Measurements from ENCODE around the gene TSKS. TPM values are rescaled to one million over a fixed set of nuclear protein-coding genes. Genes with fewer than 3 reads are reported as not detected.

The TSKS gene
- polyA plus RNA-seq, 3 donors, result 0.37 to 0.81 (median 0.51) TPM

DNA sequence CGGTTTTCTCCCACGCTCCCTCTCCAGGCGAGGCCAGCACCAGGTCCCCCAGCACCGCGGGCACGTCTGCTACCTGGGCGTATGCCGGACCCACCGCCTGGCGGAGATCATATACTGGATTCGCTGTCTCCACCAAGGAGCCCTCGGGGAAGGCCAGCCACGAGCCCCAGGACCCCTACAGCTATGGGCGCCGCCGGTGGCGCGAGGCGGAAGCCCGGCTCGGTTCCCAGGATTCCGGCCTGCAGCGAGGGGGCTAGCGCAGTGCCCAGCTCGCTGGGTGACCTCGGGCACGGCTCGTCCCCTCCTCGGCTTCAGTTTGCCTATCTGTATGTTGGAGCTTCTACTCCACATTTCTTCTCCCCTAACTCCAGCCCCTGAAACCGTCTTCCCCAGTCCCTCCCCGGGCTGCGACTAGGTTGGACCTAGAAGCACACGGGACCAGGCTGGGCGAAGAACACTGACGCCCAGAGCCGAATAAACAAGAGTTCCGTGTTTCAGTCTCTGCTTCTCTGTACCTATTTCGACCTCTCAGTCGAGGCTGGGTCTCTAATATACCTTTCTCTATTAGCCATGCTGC lies 72.9 kb downstream of the TSKS start:
- no peak overlapping the region for H3K27ac ChIP-seq (ENCODE audit: low read depth in 1 of 2, low read length in 2 of 2)
- Mint-ChIP-seq H3K27ac (peak overlapping the region in 2 of 7 donors; percentile 22 to 51), H3K9me3 (peaks cover 0 to 19% (median 8%) of the 10 kb centered on the region in 7 donors), H3K27me3 (ENCODE audit: low read depth in 3 of 3) (peaks cover 52 to 53% (median 53%) of the 10 kb centered on the region in 3 donors), H3K4me3 (peak overlapping the region; percentile 72 to 93), H3K36me3 (peaks cover 41% of the 10 kb centered on the region in 2 donors), H3K4me1 (peaks cover 37% of the 10 kb centered on the region)
- peaks cover 5% of the 10 kb centered on the region for H4K20me1 ChIP-seq (ENCODE audit: insufficient read depth, low read length)
- peak overlapping the region; percentile 65 for H2AFZ ChIP-seq (ENCODE audit: insufficient read depth, low read depth, low read length, poor library complexity, severe bottlenecking)
- H3K4me2 ChIP-seq (replicated peaks; ENCODE audit: extremely low read depth, low read length, poor library complexity, severe bottlenecking), result peak overlapping the region; percentile 67
- WGBS (ENCODE audit: insufficient coverage), result 12% methylated on average over 39 of the region's 39 CpGs
- H3K36me3 ChIP-seq (replicated peaks in 1 of 2; ENCODE audit: control insufficient read depth in 1 of 2, insufficient read depth in 2 of 2, low read length in 2 of 2), result peaks cover 11 to 13% of the 10 kb centered on the region in 2 donors
- peaks cover 0 to 11% of the 10 kb centered on the region in 2 donors for H3K9me3 ChIP-seq (replicated peaks in 1 of 2; ENCODE audit: control insufficient read depth in 1 of 2, insufficient read depth in 1 of 2, low read length in 2 of 2)
- peak overlapping the region in 1 of 3 experiments; percentile 63 for H3K4me3 ChIP-seq (replicated peaks in 1 of 3; ENCODE audit: low read depth in 2 of 3, low read length in 3 of 3)
- intact Hi-C loops (cut with micrococcal nuclease), result no loop called here
- no peak overlapping the region for H3K9ac ChIP-seq (ENCODE audit: insufficient read depth, low read length, poor library complexity, severe bottlenecking)
- H3K27me3 ChIP-seq (ENCODE audit: control insufficient read depth in 2 of 2, insufficient read depth in 2 of 2, low read length in 2 of 2), result peaks cover 17 to 42% of the 10 kb centered on the region in 2 donors
- peaks cover 29 to 34% of the 10 kb centered on the region in 2 donors for H3K4me1 ChIP-seq (ENCODE audit: control insufficient read depth in 1 of 2, insufficient read depth in 2 of 2, low read length in 2 of 2)
- H3K79me2 ChIP-seq (ENCODE audit: insufficient read depth, low read length), result no peaks in the 10 kb centered on the region
- DNase-seq, result no peak
- TF ChIP-seq, protein P1, sequence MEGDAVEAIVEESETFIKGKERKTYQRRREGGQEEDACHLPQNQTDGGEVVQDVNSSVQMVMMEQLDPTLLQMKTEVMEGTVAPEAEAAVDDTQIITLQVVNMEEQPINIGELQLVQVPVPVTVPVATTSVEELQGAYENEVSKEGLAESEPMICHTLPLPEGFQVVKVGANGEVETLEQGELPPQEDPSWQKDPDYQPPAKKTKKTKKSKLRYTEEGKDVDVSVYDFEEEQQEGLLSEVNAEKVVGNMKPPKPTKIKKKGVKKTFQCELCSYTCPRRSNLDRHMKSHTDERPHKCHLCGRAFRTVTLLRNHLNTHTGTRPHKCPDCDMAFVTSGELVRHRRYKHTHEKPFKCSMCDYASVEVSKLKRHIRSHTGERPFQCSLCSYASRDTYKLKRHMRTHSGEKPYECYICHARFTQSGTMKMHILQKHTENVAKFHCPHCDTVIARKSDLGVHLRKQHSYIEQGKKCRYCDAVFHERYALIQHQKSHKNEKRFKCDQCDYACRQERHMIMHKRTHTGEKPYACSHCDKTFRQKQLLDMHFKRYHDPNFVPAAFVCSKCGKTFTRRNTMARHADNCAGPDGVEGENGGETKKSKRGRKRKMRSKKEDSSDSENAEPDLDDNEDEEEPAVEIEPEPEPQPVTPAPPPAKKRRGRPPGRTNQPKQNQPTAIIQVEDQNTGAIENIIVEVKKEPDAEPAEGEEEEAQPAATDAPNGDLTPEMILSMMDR (IDR thresholded peaks at IDR 0.05), result peak; percentile 54

Small RNA genes within 50 kb of the gene (small RNA-seq; reads per million reads assigned to genes)
- not detected for gene MIR6799 (ENCODE audit: insufficient read length, low read depth)
- not detected for gene RNU6-841P (ENCODE audit: insufficient read length, low read depth)

Other genes starting within 250 kb of the TSKS start
- 10 to 100 TPM in 1 of 3 donors, not detected in 2; 50.2 TPM for gene RCN3, start 235.3 kb downstream of the TSKS start, polyA plus RNA-seq
- 100 to 1,000 TPM in 1 of 3 donors, 10 to 100 TPM in 2; 63.4 to 120 (median 96.4) TPM for gene NOSIP, start 182.8 kb downstream of the TSKS start, polyA plus RNA-seq
- under 1 TPM in 1 of 3 donors, not detected in 2; 0.49 TPM for gene PRRG2, start 182.0 kb downstream of the TSKS start, polyA plus RNA-seq
- 1 to 10 TPM in 1 of 3 donors, under 1 TPM in 2; 0.04 to 3.3 (median 0.11) TPM for gene PRR12, start 172.1 kb downstream of the TSKS start, polyA plus RNA-seq
- gene RRAS, start 123.2 kb downstream of the TSKS start, polyA plus RNA-seq, result 10 to 100 TPM; 74.9 to 91.7 (median 80.0) TPM
- 1 to 10 TPM in 1 of 3 donors, under 1 TPM in 2; 0.39 to 7.5 (median 0.68) TPM for gene SCAF1, start 121.1 kb downstream of the TSKS start, polyA plus RNA-seq
- gene IRF3, start 97.4 kb downstream of the TSKS start, polyA plus RNA-seq, result 100 to 1,000 TPM in 1 of 3 donors, 10 to 100 TPM in 2; 29.8 to 115 (median 41.1) TPM
- gene BCL2L12, start 97.4 kb downstream of the TSKS start, polyA plus RNA-seq, result 10 to 100 TPM in 1 of 3 donors, 1 to 10 TPM in 2; 5.7 to 10.3 (median 8.6) TPM
- 10 to 100 TPM; 60.1 to 94.4 (median 74.3) TPM for gene PRMT1, start 86.0 kb downstream of the TSKS start, polyA plus RNA-seq
- 1 to 10 TPM in 1 of 3 donors, not detected in 2; 1.2 TPM for gene ADM5, start 73.7 kb downstream of the TSKS start, polyA plus RNA-seq
- gene CPT1C, start 72.2 kb downstream of the TSKS start, polyA plus RNA-seq, result not detected
- gene AP2A1, start 3.7 kb upstream of the TSKS start, polyA plus RNA-seq, result 100 to 1,000 TPM in 1 of 3 donors, 10 to 100 TPM in 2; 12.1 to 117 (median 15.1) TPM
- gene FUZ, start 50.0 kb upstream of the TSKS start, polyA plus RNA-seq, result 10 to 100 TPM in 1 of 3 donors, 1 to 10 TPM in 2; 5.3 to 16.7 (median 5.3) TPM
- 10 to 100 TPM; 13.9 to 52.9 (median 18.5) TPM for gene MED25, start 55.0 kb upstream of the TSKS start, polyA plus RNA-seq
- gene PTOV1, start 87.9 kb upstream of the TSKS start, polyA plus RNA-seq, result 10 to 100 TPM; 18.3 to 67.9 (median 31.2) TPM
- gene PNKP, start 104.3 kb upstream of the TSKS start, polyA plus RNA-seq, result 10 to 100 TPM; 23.0 to 88.6 (median 30.2) TPM
- 10 to 100 TPM in 1 of 3 donors, 1 to 10 TPM in 2; 5.4 to 18.2 (median 6.6) TPM for gene AKT1S1, start 114.0 kb upstream of the TSKS start, polyA plus RNA-seq
- 10 to 100 TPM in 1 of 3 donors, 1 to 10 TPM in 2; 3.1 to 48.2 (median 4.5) TPM for gene TBC1D17, start 114.4 kb upstream of the TSKS start, polyA plus RNA-seq
- gene IL4I1, start 133.6 kb upstream of the TSKS start, polyA plus RNA-seq, result 1 to 10 TPM; 5.6 to 7.6 (median 7.0) TPM
- gene ATF5, start 165.9 kb upstream of the TSKS start, polyA plus RNA-seq, result 10 to 100 TPM in 1 of 3 donors, 1 to 10 TPM in 2; 5.8 to 22.1 (median 6.0) TPM
- gene NUP62, start 166.2 kb upstream of the TSKS start, polyA plus RNA-seq, result 10 to 100 TPM; 32.3 to 62.2 (median 48.6) TPM
- 1 to 10 TPM in 1 of 3 donors, under 1 TPM in 2; 0.28 to 2.2 (median 0.67) TPM for gene SIGLEC11, start 197.9 kb upstream of the TSKS start, polyA plus RNA-seq